WI38 (cell line): ENCODE data around the gene TTC1.
"Not testable (repeated sequence)": the region's sequence is repeated elsewhere in the genome, so short reads cannot be mapped to it uniquely, and the experiment has no call there.

ENCODE experiments used
- H3K4me3 ChIP-seq: 2 replicates; pipeline ENCODE4 v1.5.1; 2011; ENCODE audit warnings: low read depth, mild to moderate bottlenecking, control low read depth, low read length
- TF ChIP-seq, protein P1 (sequence below): IDR thresholded peaks from 2 replicates; pipeline ENCODE4 v1.5.1; 2012; ENCODE audit warnings: low read depth, mild to moderate bottlenecking, control low read depth, low read length

Gene TTC1

DNA sequence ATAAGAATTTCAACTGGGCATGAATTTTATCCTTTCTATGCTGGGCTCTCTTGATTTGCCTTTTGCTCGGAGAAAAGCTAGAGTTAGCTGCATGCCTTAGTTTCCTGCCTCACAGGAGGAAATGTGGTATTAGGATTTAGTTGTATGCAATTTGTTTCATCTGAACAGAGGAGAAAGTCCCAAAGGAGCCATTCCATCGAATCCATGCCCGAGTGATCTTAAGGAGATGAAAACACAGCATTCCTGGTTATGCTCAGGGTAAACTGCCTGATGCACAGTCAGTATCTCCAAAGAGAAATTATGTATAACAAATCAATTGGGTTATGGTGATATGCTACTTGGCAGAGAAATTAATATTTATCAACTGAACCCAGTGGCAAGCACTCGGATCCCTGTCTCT lies 51.1 kb downstream of the TTC1 start:
- no peak overlapping the region for H3K4me3 ChIP-seq
- TF ChIP-seq, protein P1, sequence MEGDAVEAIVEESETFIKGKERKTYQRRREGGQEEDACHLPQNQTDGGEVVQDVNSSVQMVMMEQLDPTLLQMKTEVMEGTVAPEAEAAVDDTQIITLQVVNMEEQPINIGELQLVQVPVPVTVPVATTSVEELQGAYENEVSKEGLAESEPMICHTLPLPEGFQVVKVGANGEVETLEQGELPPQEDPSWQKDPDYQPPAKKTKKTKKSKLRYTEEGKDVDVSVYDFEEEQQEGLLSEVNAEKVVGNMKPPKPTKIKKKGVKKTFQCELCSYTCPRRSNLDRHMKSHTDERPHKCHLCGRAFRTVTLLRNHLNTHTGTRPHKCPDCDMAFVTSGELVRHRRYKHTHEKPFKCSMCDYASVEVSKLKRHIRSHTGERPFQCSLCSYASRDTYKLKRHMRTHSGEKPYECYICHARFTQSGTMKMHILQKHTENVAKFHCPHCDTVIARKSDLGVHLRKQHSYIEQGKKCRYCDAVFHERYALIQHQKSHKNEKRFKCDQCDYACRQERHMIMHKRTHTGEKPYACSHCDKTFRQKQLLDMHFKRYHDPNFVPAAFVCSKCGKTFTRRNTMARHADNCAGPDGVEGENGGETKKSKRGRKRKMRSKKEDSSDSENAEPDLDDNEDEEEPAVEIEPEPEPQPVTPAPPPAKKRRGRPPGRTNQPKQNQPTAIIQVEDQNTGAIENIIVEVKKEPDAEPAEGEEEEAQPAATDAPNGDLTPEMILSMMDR: no peak

DNA sequence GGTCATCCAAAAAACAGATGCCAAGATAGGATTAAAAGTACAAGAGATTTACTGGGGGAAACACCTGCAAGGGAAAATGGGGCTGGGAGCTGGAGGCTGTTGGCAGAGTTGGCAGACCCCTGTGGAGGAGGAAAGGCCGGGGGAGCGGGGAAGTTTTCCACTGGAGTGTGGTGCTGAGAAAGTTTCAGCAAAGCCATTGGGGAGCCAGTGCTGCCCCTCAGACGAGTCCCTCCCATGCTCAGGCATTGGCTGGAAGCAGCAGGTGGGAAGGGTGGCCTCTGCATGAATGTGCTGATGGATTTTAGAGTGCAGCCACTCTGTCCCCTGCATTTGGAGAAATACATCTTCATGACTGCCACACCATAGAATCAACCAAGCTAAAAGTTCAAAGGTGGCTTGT lies 52.8 kb downstream of the TTC1 start:
- TF ChIP-seq, protein P1: no peak
- no peak overlapping the region for H3K4me3 ChIP-seq

DNA sequence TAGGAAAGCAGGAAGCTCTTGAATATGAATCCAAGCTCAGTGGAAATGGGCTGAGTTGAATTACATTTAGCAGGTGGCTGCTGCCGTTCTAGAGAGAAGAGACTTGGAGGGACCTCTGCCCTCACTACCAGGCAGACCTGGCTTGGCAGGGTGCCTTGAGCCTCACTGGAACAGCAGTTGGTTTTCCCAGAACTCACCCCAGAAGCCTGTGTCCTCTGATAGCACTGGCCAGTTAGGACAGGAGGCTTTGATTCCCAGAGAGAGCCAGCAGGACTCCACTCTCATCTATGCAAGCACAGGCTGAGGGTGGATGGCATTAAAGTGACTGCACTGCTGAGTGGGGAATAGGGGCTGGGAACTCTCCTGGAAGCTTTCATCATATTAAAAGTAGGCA lies 55.5 kb downstream of the TTC1 start:
- no peak overlapping the region for H3K4me3 ChIP-seq
- TF ChIP-seq, protein P1: no peak

DNA sequence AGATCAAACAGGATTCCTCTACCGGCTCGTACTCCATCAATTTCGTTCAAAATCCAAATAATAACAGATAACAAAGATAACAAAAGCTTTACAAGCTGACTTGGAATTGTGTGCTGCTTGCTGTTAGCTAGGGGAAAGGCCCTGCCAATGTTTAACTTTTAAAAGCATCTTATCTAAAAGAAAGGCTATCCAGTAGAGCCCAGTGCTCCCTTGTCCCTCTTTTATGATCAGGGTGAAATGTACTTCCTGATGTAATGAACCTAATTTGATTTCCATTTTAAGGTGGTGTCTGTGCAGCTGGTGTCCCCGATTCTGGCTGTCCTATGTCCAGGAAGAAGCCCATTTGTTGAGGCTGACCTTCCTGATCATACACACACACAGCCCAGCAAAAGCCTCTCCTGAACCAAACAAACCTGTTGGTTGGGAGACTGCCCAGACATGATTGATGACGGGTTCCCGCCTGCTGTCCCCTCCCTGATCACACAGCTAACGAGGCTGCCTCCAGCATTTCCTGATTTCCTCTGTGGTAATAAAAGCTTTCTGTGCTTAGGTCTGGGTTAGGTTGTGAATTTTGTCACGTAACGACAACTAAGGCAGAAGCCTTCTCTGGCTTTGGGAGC lies 56.2 kb downstream of the TTC1 start:
- H3K4me3 ChIP-seq: no peak overlapping the region
- TF ChIP-seq, protein P1: no peak

DNA sequence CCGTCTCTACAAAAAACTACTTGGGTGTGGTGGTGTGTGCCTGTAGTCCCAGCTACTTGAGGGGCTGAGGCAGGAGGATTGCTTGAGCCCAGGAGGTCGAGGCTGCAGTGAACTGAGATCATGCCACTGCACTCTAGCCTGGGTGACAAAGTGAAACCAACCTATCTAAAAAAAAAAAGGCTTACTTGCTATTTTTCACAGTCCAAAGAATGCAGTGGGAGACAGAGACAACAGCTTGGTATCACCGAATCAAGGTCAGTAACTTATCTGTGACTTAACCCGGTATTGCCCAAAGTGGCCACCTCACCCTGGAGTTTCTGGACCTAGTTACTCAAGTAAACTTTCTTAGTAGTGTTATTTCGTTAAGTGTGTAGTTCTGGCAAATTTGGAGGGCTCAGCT lies 60.2 kb downstream of the TTC1 start:
- not testable (repeated sequence) for H3K4me3 ChIP-seq

DNA sequence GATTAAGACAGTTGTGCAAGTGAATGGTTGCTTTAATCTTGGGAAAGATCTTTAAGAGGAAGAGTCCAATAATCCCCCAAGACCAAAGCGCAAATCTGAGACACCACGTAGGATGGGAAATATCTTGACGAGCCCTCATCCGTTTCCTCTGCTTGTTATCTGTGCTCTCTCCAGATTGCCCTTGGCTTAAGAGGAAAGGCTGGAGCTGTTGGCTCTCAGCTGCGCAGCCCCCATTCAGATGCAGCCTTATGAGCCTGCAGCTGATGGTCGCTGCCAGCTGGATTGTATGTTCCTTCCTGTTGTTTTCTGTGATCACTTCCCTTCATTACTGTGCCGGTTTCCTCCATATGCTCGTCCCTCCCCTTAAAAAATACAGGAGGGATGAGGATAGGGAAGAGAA lies 62.6 kb downstream of the TTC1 start:
- TF ChIP-seq, protein P1: no peak
- H3K4me3 ChIP-seq: no peak overlapping the region

DNA sequence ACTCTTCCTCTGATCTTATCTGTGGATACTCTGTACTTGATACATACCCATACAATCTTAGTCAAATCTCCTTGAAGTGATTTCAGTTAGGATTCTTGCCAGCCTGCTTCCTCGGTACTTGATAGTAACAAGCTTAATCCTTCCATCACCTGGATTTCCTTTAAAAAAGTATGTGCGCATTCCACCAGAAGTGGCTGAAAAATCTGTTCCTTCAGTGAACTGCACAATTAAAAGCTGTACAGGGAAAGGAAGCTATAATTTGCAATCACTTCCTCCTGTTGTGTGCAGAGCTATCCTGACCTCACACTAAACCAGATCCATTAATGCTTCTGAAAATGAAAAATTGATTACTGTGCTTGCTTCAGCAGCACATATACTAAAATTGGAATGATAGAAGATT lies 63.0 kb downstream of the TTC1 start:
- TF ChIP-seq, protein P1: no peak
- H3K4me3 ChIP-seq: no peak overlapping the region

DNA sequence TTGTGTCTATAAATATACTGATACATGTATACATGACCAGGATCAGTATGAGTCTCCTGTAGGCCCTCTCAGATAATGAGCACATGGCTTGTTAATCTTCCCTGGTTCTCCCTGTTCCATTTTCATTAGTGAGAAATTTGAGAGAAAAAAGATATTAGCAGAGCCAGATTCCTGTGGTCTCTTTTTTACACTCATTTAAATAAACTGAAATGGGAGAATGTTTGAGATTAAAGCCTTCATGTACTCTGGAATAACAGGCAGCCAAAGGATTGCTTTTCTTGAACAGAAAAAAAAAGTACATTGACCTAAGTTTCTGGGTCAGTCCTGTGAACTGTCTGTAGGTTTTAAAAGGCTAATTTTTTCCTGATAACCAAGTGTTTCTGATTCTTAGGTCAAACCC lies 66.1 kb downstream of the TTC1 start:
- H3K4me3 ChIP-seq: no peak overlapping the region
- TF ChIP-seq, protein P1: no peak
